Measurements from ENCODE around the gene PCDH18. TPM values are rescaled to one million over a fixed set of nuclear protein-coding genes. Genes with fewer than 3 reads are reported as not detected.
"Not testable (repeated sequence)": the region's sequence is repeated elsewhere in the genome, so short reads cannot be mapped to it uniquely, and the experiment has no call there.

Gene PCDH18
- total RNA-seq, 1 donor from 2014 or later: 5.0 TPM

DNA sequence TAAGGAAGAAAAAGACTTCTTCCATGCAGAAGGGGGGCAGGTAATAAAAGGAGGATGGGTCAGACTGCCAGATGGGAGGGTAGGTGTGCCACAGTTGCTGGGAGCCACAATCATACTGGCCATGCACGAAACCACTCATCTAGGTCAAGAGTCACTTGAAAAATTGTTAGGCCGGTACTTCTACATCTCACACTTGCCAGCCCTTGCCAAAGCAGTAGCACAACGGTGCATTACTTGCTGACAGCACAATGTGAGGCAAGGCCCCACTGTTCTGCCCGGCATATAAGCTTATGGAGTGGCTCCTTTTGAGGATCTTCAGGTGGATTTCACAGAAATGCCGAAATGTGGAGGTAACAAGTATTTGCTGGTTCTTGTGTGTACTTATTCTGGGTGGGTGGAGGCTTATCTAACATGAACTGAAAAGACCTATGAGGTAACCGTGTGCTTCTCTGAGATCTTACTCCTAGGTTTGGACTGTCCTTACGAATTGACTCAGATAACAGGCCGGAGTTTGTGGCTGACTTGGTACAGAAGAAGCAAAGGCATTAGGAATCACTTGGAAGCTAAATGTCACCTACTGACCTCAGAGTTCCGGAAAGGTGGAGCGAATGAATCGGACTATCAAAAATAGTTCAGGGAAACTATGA lies 48.9 kb downstream of the PCDH18 start:
- ATAC-seq (ENCODE audit: poor library complexity); intact Hi-C loops (cut with DNase I); DNase-seq: not testable (repeated sequence)

DNA sequence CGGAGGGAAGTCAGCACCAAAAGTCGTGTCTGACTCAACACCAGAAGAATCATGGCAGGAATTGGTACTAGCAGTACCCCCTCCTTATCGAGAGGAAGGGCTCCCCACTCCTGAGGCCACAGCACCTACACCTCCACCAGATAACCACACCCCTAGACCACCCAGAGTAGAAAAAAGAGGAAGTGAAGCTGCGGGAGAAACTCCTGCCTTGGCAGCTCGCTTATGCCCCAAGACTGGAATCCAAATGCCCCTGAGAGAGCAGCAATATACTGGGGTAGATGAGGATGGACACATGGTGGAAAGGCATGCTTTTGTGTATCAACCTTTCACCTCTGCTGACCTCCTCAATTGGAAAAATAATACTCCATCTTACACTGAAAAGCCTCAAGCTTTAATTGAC lies 52.6 kb downstream of the PCDH18 start:
- intact Hi-C loops (cut with DNase I); DNase-seq: not testable (repeated sequence)

DNA sequence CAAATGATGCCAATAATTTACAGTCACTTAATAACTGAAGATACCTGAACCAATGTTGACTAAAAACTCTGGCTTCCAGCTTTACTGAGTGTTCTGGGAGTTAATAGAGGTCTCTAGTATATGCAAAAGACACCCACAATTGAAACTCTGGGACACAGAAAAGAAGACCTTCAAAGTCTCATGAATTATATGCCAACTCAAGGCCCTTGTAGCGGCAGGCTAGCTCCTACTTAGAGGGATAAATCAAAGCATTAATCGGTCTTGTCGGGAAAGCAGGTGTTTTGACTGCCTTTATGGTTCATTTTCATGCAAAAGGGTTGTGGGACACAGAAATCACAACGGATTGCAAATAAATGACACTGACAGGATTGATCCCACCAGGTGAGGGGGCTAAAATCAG lies 55.9 kb downstream of the PCDH18 start:
- no peak for DNase-seq
- intact Hi-C loops (cut with DNase I): no loop called here
- no peak for ATAC-seq (ENCODE audit: poor library complexity)

More for the DNA sequence above, 52.6 kb downstream of the PCDH18 start:
- ATAC-seq (ENCODE audit: poor library complexity): not testable (repeated sequence)

DNA sequence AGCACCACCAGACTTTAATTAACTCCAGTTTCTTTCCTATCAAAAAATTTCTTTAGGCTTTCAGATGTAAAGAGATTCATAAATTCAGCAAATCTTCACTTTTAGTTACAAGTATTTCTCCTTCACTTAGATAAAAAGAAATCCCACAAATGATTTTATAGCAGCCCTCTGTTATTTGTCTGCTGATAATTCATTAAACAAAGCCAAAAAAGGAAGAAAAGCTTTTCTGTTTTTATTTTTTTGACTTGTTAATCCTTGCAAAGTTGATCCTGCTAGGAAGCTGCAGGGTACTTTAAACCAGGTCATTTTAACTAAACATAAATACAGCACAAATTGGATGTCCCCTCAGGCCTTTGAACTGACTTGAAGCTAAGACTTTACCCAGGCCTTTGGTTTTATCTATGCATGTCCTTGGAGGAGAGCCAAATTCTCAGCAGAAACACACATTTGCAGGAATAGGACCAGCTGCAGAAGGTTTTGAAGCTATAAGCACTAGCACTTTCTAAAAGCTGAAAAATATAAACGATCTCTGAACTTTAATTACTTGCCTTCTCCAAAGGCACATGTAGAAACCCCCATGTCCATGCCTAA lies 57.5 kb downstream of the PCDH18 start:
- intact Hi-C loops (cut with DNase I): no loop called here
- no peak for ATAC-seq (ENCODE audit: poor library complexity)
- no peak for DNase-seq

DNA sequence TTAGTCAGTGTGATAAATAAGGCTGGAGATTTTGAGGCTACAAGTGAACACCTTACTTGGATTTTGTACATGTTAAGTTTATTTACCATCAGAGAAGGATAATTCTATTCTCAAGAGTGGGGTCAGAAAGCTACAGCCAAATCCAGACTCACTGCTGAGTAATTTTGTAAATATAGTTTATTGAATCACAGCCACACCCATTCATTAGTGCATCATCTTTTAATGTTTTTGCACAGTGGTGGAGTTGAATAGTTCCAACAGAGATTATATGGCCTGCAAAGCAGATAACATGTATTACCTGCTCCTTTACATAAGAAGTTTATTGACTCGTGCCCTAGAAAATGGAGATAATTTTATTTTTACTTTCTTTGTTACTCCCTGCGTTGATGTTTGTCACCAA lies 60.4 kb downstream of the PCDH18 start:
- ATAC-seq (ENCODE audit: poor library complexity) (no peak), DNase-seq (no peak)
- intact Hi-C loops (cut with DNase I): no loop called here

DNA sequence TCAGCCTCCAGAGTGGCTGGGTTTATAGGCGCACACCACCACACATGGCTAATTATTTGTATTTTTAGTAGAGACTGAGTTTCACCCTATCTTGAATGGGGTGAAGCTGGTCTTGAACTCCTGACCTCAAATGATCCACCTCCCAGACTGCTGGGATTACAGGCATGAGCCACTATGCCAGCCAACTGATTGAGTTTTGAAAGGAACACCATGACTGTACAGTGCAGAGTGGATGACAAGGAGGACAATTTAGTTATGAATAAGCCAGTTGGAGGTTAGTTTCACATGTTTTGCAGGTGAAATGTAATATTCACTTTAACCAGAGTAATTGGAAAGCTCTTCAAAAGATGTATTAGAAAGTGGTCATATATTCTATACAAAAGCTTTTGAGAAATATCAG lies 60.8 kb downstream of the PCDH18 start:
- intact Hi-C loops (cut with DNase I): no loop called here

DNA sequence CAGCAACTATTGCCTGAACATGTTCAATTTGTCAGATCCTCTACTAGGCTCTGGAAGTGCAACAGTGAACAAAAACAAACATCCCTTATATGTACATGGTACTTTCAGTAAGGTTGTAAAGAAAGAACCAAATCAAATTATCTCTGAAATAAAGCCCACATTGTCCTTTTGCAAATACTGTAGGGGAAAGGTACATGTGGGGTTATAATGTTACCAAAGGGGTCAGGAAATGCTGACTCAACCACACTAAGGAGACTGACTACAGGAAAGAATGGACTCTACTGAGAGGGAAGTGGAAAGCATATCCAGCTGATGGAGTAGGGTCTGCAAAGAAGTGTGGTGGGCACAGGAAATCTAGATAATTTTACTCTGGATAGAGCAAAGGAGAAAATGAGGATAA lies 61.5 kb downstream of the PCDH18 start:
- ATAC-seq (ENCODE audit: poor library complexity): no peak
- DNase-seq: no peak
- intact Hi-C loops (cut with DNase I): no loop called here

More for the DNA sequence above, 60.8 kb downstream of the PCDH18 start:
- no peak for ATAC-seq (ENCODE audit: poor library complexity)
- DNase-seq: no peak
